Tibial nerve (tissue), 4 donors: ENCODE results near the gene PLXNB2.

Source experiments
- CTCF ChIP-seq, 5 experiments: fragments of 200-600 bp in 3 of 5; fragments of 450-650 bp in 2 of 5; sonication (generic) in 3 of 5; IDR thresholded peaks; one replicate each; pipeline ENCODE4 v1.5.1; 2016 to 2019; ENCODE audit warnings: antibody characterized with exemption in 5 of 5, mild to moderate bottlenecking in 3 of 5, moderate library complexity in 2 of 5
- EP300 ChIP-seq, 2 donors: sonication (generic); formaldehyde crosslinking; IDR thresholded peaks; one replicate each; pipeline ENCODE4 v1.6.1; 2017; ENCODE audit warnings: antibody characterized with exemption in 2 of 2, mild to moderate bottlenecking in 1 of 2
- POLR2A ChIP-seq, 2 donors: fragments of 450-650 bp; IDR thresholded peaks; one replicate each; pipeline ENCODE4 v1.6.1; 2017; ENCODE audit warnings: antibody characterized with exemption in 2 of 2, mild to moderate bottlenecking in 2 of 2, moderate library complexity in 2 of 2

- TF ChIP-seq CTCF (IDR thresholded peaks at IDR 0.05) (no peak), EP300 (IDR thresholded peaks at IDR 0.05) (no peak), POLR2A (IDR thresholded peaks at IDR 0.05) (no peak)
These were observed 42.3 kb downstream of the PLXNB2 start for GRCh38 chr22:50264946-50265669.
